Activated CD4-positive, alpha-beta T cell treated with anti-CD3 and anti-CD28 coated beads, Interleukin-2, amount 50 U/mL, for 4 hours (primary cell): ENCODE data around the gene MROH7.
A peak's percentile ranks its signal among the peaks of the same experiment; 100 is the strongest.

Experiments used
- DNase-seq, 2 experiments: peaks; one replicate each; pipeline ENCODE4 v3.0.0-alpha.2; 2020

Gene MROH7

DNA sequence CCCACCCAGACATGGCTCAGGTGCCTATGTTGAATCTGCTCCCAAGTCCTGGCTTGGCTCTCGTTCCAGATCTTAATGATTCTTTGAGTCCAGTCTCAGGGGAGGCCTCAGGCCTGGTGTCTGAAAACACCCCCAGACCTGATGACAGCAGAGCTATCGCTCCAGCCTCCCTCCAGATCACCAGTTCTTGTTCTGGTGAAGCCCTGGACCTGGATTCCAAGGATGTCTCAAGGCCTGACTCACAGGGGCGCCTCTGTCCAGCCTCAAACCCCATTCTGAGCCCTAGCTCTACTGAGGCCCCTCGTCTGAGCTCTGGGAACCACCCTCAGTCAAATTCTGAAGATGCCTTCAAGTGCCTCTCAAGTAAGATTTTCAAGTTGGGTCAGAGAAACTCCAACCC, 11.4 kb downstream of the MROH7 start:
- DNase-seq, result no peak

DNA sequence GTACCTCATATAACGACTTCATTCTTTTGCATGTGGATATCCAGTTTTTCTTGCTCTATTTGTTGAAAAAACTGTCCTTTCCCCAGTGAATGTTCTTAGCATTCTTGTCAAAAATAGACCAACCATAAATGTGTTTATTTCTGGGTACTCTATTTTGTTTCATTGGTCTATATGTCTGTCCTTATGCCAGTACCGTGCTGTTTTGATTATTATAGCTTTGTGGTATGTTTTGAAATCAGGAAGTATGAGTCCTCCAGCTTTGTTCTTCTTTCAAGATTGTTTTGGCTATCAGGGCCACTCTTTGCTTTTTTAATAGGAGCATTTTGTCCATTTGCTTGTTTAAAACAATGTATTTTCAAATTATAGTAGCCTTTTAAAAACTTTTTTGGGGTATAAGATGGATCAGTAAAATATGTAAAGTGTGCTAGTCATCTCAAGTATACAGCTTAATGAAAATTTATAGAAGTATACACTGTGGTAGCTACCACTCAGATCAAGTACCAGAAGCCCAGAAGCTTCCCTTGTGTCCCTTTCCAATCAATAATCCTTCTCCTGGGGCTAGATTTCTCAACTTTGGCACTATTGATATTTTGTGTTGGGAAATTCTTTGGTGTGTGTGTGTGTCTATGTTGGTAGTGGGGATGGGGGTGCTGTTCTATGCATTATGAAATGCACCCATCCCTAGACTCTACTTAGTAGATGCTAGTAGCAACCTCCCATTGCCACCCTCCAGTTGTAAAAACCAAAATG, 16.8 kb downstream of the MROH7 start:
- DNase-seq, result no peak

DNA sequence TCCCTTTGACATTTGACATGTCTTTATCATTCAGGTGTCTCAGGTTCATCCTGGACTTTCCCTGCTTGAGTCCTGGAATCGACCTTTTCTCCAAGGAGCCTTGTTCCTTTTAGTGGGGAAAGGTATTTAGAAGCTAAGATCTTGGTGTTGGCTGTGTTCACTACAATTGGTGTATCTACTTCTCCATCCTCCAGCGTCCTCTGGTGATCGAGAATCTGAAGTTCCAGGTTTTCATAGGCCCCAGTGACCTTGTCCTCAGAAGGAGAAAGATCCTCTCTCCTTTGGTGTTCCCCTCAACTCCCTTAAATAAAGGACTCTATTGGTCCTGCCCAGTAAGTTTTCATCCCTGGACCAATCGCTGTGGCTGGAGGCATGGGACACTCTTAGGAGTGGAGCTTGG, 22.1 kb downstream of the MROH7 start:
- DNase-seq, result no peak

DNA sequence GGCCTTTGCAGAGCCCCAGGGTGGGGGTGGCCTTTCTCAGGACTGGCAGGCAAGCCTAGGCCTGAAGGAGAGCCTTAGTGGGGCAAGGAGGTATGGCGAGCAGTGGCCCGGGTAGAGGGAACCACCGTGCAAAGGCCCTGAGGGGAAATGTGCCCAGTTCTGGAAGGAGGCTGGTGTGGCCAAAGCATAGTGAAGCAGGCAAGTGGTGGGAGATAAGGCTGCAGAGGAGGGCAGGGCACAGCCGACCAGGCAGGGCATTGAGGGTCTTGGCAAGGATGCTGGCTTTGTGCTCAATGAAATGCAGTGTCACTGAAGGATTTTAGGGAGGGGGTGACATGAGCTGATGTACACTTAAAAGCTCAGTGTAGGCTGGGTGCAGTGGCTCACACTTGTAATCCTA, 22.8 kb downstream of the MROH7 start:
- no peak for DNase-seq

DNA sequence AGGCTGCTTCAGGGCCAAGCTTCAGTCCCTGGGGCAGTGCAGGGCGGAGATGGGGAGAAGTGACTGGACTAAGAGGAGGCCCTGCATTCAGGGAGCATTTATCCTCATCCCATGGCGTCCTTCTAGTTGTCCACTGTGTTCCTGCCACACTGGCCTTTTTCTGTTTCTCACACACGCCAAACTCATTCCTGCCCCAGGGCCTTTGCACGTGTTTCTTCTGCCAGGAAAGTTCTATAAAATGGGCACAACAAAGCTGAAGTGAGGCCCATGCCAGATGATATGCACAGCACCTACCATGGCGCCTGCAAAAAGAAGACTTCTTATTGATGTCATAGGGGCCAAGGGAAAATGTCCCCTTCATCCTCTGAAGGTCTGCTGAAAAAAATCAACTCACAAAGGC, 24.3 kb downstream of the MROH7 start:
- no peak for DNase-seq

DNA sequence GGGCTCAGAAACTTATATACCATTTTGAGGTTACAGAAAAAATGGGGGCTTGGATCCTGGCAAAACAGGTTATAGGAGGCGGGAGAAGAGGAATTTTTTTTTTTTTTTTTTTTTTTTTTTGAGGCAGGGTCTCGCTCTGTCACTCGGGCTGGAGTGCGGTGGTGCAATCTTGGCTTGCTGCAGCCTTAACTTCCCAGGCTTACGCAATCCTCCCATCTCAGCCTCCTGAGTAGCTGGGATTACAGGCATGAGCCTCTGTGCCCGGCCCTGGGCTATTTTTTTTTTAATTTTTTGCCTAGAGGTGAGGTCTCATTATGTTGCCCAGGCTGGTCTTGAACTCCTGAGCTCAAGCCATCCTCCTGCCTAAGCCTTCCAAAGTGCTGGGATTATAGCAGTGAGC, 24.7 kb downstream of the MROH7 start:
- DNase-seq, result no peak

DNA sequence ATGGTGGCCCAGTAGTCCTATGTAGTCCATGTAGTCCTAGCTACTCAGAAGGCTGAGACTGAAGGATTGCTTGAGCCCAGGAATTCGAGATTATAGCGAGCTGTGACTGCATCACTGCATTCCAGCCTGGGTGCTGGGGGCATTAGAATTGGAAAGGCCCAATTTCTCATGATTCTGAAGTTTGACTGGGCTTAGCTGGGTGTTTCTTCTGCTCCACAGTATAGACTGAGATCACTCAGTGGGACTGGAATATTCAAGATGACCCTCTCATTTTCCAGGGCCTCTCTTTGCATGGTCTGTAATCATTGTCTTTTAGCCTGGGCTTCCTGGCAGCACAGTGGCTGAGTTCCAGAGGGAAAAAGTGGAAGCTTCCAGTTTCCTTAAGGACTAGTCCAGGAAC, 26.2 kb downstream of the MROH7 start:
- DNase-seq, result no peak

DNA sequence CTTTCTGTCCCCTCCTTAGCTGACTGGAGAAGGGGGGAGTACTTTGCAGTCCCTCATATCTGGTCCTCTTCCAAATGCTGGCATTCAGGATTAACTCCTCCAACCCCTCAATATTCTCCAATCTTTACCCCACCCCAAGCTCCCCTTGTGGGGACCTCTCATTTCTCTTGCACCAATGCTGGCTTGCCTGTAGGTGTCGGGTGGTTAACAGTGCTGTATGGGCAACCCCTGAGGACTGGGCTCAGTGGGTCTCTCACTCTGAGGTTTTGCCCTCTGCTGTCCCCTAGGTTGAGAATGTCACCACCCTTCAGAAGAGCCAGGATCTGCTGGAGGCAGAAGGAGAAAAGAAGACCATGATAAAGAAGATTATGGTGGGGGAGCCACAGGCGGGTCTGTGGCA, 27.0 kb downstream of the MROH7 start:
- DNase-seq, result no peak

DNA sequence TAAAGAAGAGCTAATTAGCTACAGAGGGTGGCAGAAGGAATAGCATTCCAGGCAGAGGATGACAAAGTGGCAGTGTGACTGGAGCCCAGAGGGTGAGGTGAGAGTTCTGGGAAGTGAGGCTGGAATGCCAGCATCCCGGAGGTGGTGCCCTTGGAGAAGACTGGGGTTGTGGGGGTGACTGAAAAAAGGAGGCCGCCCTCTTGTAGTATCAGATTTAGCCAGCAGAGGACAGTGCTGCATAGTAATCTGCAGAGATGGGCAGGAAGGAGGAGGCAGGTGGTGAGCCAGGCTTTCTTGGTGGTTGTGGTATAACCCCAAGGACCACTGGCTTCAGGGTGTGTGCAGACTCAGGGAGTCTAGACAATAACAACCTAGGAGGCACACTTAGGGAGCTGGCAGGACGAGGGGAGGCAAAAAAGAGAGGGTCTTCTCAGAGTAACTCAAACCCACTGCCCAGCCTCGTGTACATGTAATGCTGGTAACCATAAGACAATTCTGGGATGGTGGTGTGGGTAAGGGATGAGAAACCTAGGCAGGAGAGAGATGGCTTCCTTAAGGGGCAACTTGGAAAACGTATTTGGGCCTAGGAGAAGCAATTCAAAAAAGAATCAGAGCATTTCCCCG, 30.5 kb downstream of the MROH7 start:
- DNase-seq, result peak; percentile 52 to 57

DNA sequence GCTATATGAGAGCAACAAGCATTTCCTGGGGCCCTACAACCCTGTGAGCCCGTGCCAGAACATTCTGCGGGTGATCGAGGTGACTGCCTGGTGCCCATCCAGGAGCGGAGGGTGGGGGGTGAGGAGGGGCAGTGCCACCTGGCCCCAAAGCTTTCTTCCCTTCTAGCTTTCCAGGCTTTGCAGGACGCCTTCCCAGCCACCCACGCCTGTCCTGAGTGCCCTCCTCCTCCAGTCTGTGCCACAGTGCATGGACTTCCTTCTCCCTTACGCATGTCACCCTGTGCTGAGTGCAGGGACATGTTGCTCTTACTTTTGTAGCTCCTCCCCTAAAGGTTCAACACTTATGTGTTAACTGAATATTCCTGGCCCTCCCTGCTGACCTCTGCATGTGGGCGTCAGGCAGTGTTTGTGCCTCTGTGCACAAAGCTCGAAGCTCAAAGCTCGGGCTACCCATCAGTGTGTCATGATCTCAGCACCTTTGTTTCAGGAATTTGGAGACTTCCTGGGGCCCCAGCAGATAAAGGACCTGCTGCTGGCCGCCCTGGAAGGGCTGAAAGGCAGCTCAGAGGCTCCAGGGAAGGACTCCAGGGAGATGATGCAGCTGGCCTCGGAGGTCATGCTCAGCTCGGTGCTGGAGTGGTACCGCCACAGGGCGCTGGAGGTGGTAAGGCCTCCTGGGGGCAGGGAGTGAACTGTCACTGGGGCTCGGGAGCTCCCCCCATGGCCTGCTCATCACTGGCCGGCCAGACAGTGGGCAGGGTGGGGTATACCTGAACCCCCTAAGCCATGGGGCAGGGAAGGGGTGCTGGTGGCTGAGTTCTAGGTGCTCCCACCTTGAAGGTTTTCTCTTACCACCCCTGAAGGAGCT, 37.4 kb downstream of the MROH7 start:
- no peak for DNase-seq

DNA sequence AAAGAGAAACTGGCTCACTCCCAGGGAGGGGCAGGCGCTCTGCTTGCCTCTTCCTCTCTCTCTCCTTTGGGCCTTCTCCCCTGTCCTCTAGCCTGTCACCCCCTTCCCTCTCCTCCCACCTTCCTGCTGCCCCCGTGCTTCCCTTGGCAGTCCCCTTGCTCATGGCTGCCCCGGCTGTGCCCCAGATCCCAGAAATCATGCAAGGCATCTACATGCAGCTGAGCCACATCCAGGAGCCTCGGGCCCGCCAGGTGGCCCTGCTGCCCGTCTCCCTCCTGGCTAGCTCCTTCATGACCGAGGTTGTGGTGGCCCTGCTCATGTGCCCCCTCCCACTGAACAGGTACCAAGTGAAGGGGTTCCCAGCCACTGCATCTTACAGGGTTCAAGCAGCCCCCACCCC, 38.1 kb downstream of the MROH7 start:
- no peak for DNase-seq

DNA sequence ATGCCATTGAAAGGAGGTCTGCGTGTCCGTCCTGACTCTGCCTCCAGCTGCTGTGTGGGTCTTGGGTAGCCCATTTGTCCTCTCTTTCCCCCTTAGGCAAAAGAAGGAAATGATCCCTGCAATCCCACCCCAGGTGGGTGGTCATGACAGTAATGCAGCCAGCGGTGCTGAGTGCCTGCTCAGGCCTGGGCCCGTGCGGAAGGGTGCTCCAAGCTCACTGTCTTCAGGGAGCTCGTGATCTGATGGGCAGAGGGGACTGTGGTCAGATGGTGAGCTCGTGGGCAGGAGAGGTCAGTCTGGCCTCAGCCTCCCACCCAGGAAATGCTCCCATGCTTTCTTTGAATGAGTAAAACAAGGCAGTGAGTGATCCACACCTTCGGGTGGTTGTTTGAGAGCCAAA, 38.8 kb downstream of the MROH7 start:
- DNase-seq, result no peak

DNA sequence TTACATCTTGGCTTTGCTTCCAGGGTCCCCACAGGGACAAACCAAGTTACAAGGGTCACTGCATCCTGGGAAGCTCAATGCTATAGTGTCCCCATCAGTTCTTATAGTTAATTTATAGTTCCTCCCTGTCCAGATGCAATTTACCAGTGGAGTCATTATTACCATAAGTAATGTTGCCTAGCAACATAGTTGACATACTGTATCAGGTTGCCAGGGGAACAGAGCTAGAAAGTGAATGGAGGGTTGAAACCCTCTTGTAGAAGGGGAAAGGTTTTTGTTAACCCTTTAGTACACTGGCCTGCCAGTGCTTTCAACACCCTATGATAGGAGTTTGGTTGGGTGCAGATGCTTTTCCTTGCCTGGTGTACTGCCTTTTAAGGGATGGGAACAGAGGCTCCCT, 39.8 kb downstream of the MROH7 start:
- DNase-seq, result no peak

DNA sequence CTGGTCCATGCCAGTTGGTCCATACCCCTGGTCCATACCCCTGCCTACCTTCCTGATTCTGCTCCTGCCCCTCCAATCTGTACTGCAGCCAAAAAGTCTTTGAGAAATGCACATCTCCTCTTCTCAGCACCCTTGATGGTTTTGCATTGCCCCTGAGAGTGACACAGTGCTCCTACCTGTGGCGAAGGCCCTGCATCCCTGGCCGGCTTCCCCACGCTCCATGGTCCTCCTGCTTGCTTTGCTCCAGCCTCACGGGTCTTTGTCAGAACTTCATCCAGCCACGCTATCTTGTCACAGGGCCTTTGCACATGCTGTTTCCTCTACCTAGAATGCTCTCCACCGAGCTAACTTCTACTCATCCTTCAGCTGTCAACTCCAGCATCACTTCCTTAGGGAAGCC, 41.9 kb downstream of the MROH7 start:
- DNase-seq, result no peak

DNA sequence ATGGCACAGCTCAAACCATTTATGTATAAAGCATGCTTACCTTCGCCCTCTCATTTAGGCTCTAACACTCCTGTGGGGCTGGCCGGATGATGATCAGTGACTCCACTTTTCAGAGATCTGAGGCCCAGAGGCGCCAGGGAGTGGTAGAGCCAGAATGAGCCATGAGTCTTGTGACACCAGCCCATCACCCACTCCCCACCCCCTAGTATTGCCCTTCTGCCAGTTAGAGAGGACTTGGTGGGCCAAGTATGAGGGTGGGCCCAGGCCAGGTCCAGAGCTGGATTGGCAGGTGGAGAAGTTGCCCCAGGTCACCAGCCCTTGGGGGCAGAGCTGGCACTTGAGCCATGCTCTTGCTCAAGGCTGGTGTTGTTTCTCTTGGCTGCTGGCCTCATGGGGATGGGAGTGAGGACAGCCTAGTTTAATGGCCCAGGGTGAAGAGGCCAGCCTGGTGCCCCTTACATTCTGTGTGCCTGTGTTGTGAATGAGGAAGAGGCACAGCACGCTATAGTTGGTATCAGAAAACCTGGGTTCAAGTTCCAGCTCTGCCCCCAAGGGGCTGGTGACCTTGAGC, 43.8 kb downstream of the MROH7 start:
- no peak for DNase-seq

DNA sequence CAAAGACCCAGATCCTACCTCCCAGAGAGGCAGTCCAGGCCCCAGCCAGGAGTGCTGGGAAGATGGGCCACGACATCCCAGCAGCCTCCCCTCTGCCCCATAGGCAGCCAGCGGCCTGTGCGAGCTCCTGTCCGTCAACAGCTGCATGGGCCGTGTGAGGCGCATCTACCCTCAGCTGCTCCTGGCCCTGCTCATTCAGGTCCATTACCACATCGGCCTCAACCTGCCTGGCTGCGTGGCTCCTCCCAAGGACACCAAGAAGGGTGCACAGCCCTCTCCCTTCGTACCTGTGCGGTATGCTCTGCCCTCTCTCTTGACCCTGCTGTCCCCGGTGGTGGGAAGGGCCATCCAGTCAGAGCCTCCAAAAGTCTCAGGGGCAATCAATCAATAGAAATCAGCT, 44.6 kb downstream of the MROH7 start:
- DNase-seq, result no peak

DNA sequence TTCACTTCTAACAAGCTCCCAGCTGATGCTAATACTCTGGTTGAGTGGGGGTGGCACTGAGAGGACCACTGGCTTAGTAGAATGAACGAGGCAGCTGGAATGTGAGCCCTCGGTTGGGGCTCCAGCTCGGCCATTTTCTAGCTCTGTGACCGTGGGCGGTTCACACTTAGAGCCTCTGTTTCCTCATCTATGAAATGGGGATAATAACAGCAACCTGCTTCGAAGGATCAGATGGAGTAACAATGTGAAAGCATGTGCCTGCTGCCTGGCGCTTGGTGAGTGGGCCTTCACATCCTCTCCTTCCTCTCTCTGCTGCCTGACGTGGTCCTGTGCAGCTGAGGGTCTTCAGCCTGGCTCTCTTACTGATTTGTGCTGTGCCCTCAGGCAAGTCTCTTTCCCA, 53.2 kb downstream of the MROH7 start:
- DNase-seq, result no peak

DNA sequence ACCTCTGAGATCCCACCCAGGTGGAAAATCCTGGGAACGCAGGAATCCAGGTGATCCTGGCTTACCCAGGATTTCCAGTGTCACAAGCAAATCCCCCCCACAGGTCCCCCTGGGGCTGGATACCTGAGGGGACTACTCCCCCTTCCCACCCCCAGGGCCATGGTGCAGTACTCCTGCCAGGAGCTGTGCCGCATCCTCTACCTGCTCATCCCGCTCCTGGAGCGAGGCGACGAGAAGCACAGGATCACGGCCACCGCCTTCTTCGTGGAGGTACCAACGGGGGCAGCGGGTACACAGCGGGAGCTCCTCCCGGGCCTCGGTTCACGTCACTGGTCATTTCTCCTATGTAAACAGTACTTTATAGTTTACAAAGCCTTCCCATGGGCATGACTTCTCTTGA, 53.6 kb downstream of the MROH7 start:
- no peak for DNase-seq

DNA sequence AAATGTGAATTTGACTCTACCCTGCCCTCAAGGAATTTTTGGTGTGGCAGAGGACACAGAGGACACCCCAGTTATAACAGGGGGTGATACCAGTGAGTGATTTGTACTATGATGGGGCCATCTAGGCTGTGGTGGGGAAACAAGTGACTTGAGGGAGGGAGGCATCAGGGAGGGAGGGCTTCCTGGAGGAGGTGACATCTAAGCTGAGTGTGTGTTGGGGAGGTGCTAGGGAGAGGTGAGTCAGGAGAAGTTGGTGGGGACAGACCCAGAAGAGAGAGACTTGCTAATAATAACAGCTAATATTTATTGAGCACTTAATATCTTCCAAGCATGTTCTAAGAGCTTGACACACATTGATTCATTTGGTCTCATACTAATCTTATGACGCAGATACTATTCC, 54.2 kb downstream of the MROH7 start:
- DNase-seq, result no peak

DNA sequence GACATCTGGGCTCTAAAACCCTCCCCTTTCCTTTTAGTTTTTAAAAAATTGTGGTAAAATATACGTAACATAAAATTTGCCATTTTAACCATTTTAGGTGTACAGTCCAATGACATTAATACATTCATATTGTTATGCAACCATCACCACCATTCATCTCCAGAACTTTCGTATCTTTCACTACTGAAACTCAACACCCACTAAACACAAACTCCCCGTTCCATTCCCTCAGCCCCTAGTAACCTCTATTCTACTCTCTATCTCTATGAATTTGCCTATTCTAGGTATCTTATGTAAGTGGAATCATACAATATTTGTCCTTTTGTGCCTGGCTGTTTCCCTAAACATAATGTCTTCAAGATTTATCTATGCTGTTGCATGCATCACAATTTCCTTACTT, 54.7 kb downstream of the MROH7 start:
- no peak for DNase-seq

DNA sequence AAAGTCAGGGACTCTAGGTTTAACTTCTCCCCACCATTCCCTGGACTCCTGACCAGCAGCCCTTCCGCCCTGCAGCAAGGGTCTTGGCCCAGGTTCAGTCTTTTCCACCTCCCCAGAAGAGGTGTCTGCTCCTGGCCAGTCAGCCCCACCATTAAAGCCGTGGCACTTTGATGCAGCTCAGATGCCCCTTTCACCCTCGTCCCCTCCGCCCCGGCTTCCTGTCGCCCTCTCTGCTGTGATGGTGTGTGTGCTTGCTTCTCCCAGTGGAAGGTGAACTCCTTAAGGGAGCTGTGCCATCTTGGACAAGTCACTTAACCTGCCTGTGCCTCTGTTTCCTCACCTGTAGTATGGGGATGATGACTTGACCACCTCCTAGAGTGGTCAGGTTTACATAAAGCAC, 56.3 kb downstream of the MROH7 start:
- DNase-seq, result no peak

DNA sequence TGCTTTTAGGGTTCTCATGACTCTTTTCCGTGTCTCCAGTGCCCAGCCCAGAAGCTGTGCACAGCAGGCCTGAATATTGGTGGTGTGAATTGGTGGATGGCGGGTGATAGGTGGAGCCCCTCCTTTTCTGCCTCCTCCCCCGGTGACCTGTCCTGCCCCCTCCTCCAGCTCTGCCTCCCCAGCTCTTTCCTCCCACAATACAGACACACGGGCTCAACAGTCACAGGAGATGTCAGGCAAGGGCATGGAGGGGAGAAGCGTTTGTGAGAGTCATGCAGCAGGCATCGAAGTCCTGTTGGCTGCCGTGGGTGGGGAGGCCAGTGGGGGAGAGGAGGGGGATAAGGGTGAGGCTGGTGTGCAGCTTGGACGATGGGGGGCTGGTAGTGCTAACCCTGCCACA, 56.8 kb downstream of the MROH7 start:
- DNase-seq, result no peak

DNA sequence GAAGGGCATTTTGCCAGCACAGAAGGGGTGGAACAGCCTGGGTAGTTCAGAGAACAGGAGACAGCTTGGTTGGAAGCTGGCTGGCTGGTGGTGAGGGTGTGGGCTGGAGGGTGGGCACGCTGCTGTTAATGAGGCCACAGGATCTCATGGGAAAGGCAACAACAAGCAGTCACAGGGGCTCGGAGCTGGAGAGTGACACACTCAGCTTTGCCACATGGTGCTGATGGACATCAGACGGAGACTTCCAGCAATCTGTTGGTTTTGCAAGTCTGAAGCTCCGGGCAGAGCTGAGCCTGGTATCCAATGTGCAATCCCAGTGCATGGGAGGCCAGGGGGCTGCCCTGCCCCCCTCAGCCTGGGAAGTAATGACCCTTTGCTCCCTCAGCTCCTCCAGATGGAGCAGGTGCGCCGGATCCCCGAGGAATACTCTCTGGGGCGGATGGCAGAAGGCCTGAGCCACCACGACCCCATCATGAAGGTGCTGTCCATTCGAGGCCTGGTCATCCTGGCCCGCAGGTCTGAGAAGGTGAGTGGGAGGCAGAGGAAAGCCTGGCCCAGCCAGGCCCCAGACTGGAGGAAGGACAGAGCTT, 58.4 kb downstream of the MROH7 start:
- DNase-seq, result no peak
